K562 (cell line): ENCODE results near the gene CNR1. TPM values are rescaled to one million over a fixed set of nuclear protein-coding genes. Genes with fewer than 3 reads are reported as not detected.

Source experiments
- ATAC-seq: fragments of 200-7000 bp; cut with Tn5 transposase; 3 replicates; pipeline ENCODE4 v1.9.1; 2020; ENCODE audit warnings: moderate library complexity
- BruUV-seq: library from RNA; stranded (reverse); fragments of 400-500 nt; replicated peaks from 2 replicates; lab custom pipeline; 2021; lab: Mats Ljungman, UMichigan
- CTCF ChIA-PET: fragments of 300-600 bp; formaldehyde crosslinking; extraction: SDS; loops from one replicate; lab custom pipeline; 2021; ENCODE audit warnings: low intra/inter-chr PET ratio; lab: Yijun Ruan, JAX
- POLR2A ChIA-PET: fragments of 300-600, 350-650 bp; sonication (Branson Sonifier 250); formaldehyde crosslinking; extraction: SDS; loops from one replicate; lab custom pipeline; 2021; ENCODE audit warnings: antibody characterized with exemption, inconsistent platforms; lab: Yijun Ruan, JAX
- DNase-seq, 4 experiments: peaks; one replicate each; pipeline versions ENCODE4 v3.0.0 to v3.0.0-alpha.2; 2011 to 2018; ENCODE audit warnings: low spot score in 3 of 4, mixed read lengths in 3 of 4; ENCODE audit errors: extremely low read depth in 1 of 4
- FAIRE-seq: peaks from 2 replicates; lab custom pipeline; 2011; peaks lifted over from hg19 to GRCh38; lab: Jason Lieb, UNC
- H2AFZ ChIP-seq: 2 replicates; pipeline ENCODE4 v1.6.0; 2011; ENCODE audit warnings: low read depth, low read length, control low read depth, inconsistent platforms
- H3K27ac ChIP-seq: fragments of 200-600 bp; 3 replicates; pipeline ENCODE4 v1.8.0; 2011; ENCODE audit warnings: low read depth, mild to moderate bottlenecking, control low read depth, inconsistent platforms, low read length, moderate library complexity, mixed read lengths; ENCODE audit errors: extremely low read depth
- H3K27me3 ChIP-seq, 2 experiments: fragments of 300-600 bp in 1 of 2; 2 replicates in 1 of 2; 3 replicates in 1 of 2; pipeline versions ENCODE4 v1.6.0 to v1.8.0; 2011; ENCODE audit warnings: inconsistent platforms in 2 of 2, low read length in 2 of 2, mild to moderate bottlenecking in 1 of 2, mixed read lengths in 1 of 2, moderate library complexity in 1 of 2; ENCODE audit not compliant: control insufficient read depth in 2 of 2, insufficient read depth in 2 of 2
- H3K36me3 ChIP-seq: fragments of 300-600 bp; 3 replicates; pipeline ENCODE4 v1.8.0; 2011; ENCODE audit warnings: mild to moderate bottlenecking, low read length, inconsistent platforms; ENCODE audit not compliant: control insufficient read depth, insufficient read depth
- H3K4me1 ChIP-seq, 2 experiments: fragments of 200-600 bp in 1 of 2; replicated peaks in 1 of 2; 2 replicates in 1 of 2; 3 replicates in 1 of 2; pipeline versions ENCODE4 v1.5.1 to v1.8.0; 2011; ENCODE audit warnings: inconsistent platforms in 2 of 2, low read length in 2 of 2, mild to moderate bottlenecking in 1 of 2, mixed read lengths in 1 of 2, moderate library complexity in 1 of 2; ENCODE audit not compliant: control insufficient read depth in 2 of 2, insufficient read depth in 2 of 2
- H3K4me2 ChIP-seq: 2 replicates; pipeline ENCODE4 v1.6.1; 2011; ENCODE audit warnings: low read length, control low read depth, inconsistent platforms, mixed read lengths; ENCODE audit not compliant: insufficient read depth
- H3K4me3 ChIP-seq: fragments of 200-600 bp; sonication (generic), shearing (Covaris generic); 2 replicates; pipeline ENCODE4 v1.5.1; 2016; ENCODE audit warnings: control low read depth, inconsistent platforms
- H3K79me2 ChIP-seq: fragments of 200-600 bp; 3 replicates; pipeline ENCODE4 v1.8.0; 2011; ENCODE audit warnings: low read length, inconsistent platforms; ENCODE audit not compliant: control insufficient read depth, insufficient read depth
- H3K9ac ChIP-seq, 2 experiments: 2 replicates each; pipeline versions ENCODE4 v1.6.0 to v1.6.1; 2011; ENCODE audit warnings: low read depth in 2 of 2, low read length in 2 of 2, control low read depth in 1 of 2, inconsistent platforms in 1 of 2, mild to moderate bottlenecking in 1 of 2, mixed read lengths in 1 of 2; ENCODE audit not compliant: insufficient read depth in 1 of 2
- H3K9me1 ChIP-seq: one replicate; pipeline ENCODE4 v1.6.0; 2011; ENCODE audit warnings: inconsistent platforms, mild to moderate bottlenecking, low read length, moderate library complexity; ENCODE audit not compliant: control insufficient read depth, insufficient read depth
- H3K9me3 ChIP-seq: replicated peaks from 2 replicates; pipeline ENCODE4 v1.5.1; 2011; ENCODE audit warnings: low read depth, low read length, inconsistent platforms; ENCODE audit not compliant: control insufficient read depth, insufficient read depth
- H4K20me1 ChIP-seq: replicated peaks from 2 replicates; pipeline ENCODE4 v1.6.1; 2011; ENCODE audit warnings: low read length, inconsistent platforms, mixed read lengths; ENCODE audit not compliant: control insufficient read depth, insufficient read depth
- BHLHE40 ChIP-seq: IDR thresholded peaks from 2 replicates; pipeline ENCODE4 v1.6.1; 2011; ENCODE audit warnings: low read length, improper control_type of control experiment
- CBFA2T2 ChIP-seq: fragments of 450-650 bp; conservative IDR thresholded peaks from 2 replicates; pipeline ENCODE4 v1.6.1; 2017; ENCODE audit warnings: mild to moderate bottlenecking
- CBFA2T3 ChIP-seq: fragments of 450-650 bp; IDR thresholded peaks from 2 replicates; pipeline ENCODE4 v1.6.1; 2017
- FOSL1 ChIP-seq: fragments of 200-800 bp; sonication (Bioruptor generic); conservative IDR thresholded peaks from 2 replicates; pipeline ENCODE4 v1.6.1; 2016; ENCODE audit warnings: missing genetic modification characterization, missing compliant biosample characterization
- JUN ChIP-seq, 2 experiments: sonication (generic) in 1 of 2; formaldehyde crosslinking in 1 of 2; IDR thresholded peaks; 2 replicates each; pipeline versions ENCODE4 v1.6.1 to v1.8.0; 2012 to 2022; ENCODE audit warnings: borderline replicate concordance in 2 of 2, mild to moderate bottlenecking in 2 of 2, improper control_type of control experiment in 1 of 2, low read depth in 1 of 2, low read length in 1 of 2, missing genetic modification reagents in 1 of 2
- MCM2 ChIP-seq: fragments of 450-650 bp; IDR thresholded peaks from 2 replicates; pipeline ENCODE4 v1.6.1; 2017; ENCODE audit warnings: low read depth, mild to moderate bottlenecking
- MTF1 ChIP-seq: fragments of 250-450 bp; sonication (Bioruptor Pico); IDR thresholded peaks from 2 replicates; pipeline ENCODE4 v1.9.0; 2021; ENCODE audit warnings: moderate library complexity, mild to moderate bottlenecking, inconsistent platforms, borderline replicate concordance
- MYBL2 ChIP-seq, 2 experiments: fragments of 450-650 bp in 1 of 2; sonication (generic) in 1 of 2; formaldehyde crosslinking in 1 of 2; IDR thresholded peaks; 2 replicates each; pipeline versions ENCODE4 v1.6.1 to v1.8.1; 2017 to 2022; ENCODE audit warnings: borderline replicate concordance in 1 of 2, inconsistent platforms in 1 of 2, low read depth in 1 of 2, mild to moderate bottlenecking in 1 of 2, missing genetic modification reagents in 1 of 2, moderate library complexity in 1 of 2
- NBN ChIP-seq: fragments of 450-650 bp; IDR thresholded peaks from 2 replicates; pipeline ENCODE4 v1.6.1; 2016; ENCODE audit warnings: low read depth, mild to moderate bottlenecking
- NFE2 ChIP-seq: IDR thresholded peaks from 2 replicates; pipeline ENCODE4 v1.6.1; 2014; ENCODE audit warnings: antibody characterized with exemption, low read depth
- NFE2L1 ChIP-seq: fragments of 450-650 bp; IDR thresholded peaks from 2 replicates; pipeline ENCODE4 v1.6.1; 2016; ENCODE audit warnings: missing genetic modification characterization, low read depth, mild to moderate bottlenecking, missing compliant biosample characterization, moderate library complexity, borderline replicate concordance
- RAD51 ChIP-seq: fragments of 450-650 bp; IDR thresholded peaks from 2 replicates; pipeline ENCODE4 v1.7.1; 2016; ENCODE audit warnings: low read depth, mild to moderate bottlenecking, borderline replicate concordance
- SETDB1 ChIP-seq: IDR thresholded peaks from one replicate; pipeline ENCODE4 v1.6.1; 2012; ENCODE audit warnings: low read length, control low read depth, inconsistent platforms
- SMAD4 ChIP-seq: fragments of 250-450 bp; sonication (Bioruptor Pico); conservative IDR thresholded peaks from 2 replicates; pipeline ENCODE4 v1.8.0; 2021; ENCODE audit warnings: inconsistent platforms, mild to moderate bottlenecking, moderate library complexity
- SRSF1 ChIP-seq: fragments of 200-400 bp; formaldehyde crosslinking; IDR thresholded peaks from 2 replicates; pipeline ENCODE4 v1.6.1; 2017; ENCODE audit warnings: mild to moderate bottlenecking, low read depth, low read length, moderate library complexity
- TRIM24 ChIP-seq, 2 experiments: fragments of 450-650 bp; IDR thresholded peaks; 2 replicates each; pipeline ENCODE4 v1.6.1; 2016
- ZNF232 ChIP-seq: sonication (generic); formaldehyde crosslinking; IDR thresholded peaks from 2 replicates; pipeline ENCODE4 v1.8.0; 2022; ENCODE audit warnings: mild to moderate bottlenecking, missing genetic modification reagents
- ZNF561 ChIP-seq: fragments of 450-650 bp; formaldehyde crosslinking; conservative IDR thresholded peaks from 2 replicates; pipeline ENCODE4 v1.4.0; 2020; ENCODE audit warnings: mild to moderate bottlenecking, moderate library complexity
- WGBS: fragments of 100-300 bp; shearing (Covaris generic); methylation state at CpG from one replicate; pipeline ENCODE4 v1.1.6; 2016; ENCODE audit warnings: low coverage, mixed read lengths; ENCODE audit not compliant: insufficient coverage; ENCODE audit errors: missing lambda C conversion rate; 5-methylcytosine and 5-hydroxymethylcytosine counted together
- in situ Hi-C: fragments of 300-500 bp; cut with MboI; formaldehyde crosslinking; loops from 4 replicates; pipeline ENCODE4 v1.15.0; 2018; ENCODE audit warnings: inconsistent platforms, mixed read lengths
- intact Hi-C: fragments of 100-400 bp; cut with micrococcal nuclease; formaldehyde crosslinking; loops from 2 replicates; pipeline ENCODE4 v1.14.2; 2022
- polyA plus RNA-seq, 8 experiments: library from polyadenylated mRNA; depleted of rRNA in 4 of 8; stranded (reverse) in 5 of 8; unstranded in 3 of 8; fragments of >200 nt; fragmentation: Nextera tagmentation in 2 of 8; fragmentation: Illumina TruSeq in 1 of 8; extraction: Ambion mirVana in 2 of 8; extraction: Trizol in 1 of 8; gene quantifications; 2 replicates each; pipeline versions ENCODE4 v1.2.1 to v1.2.3, GENCODE V29; 2011 to 2014; ENCODE audit warnings: inconsistent platforms in 1 of 8, missing spikeins in 1 of 8
- total RNA-seq, 7 experiments: library from RNA; depleted of rRNA in 6 of 7; stranded (reverse); fragments of >200 nt in 6 of 7; fragmentation: Illumina TruSeq in 2 of 7; extraction: Trizol in 2 of 7; gene quantifications; 2 replicates each; pipeline versions ENCODE4 v1.2.1 to v1.2.3, GENCODE V29; 2011 to 2021; ENCODE audit warnings: low replicate concordance in 1 of 7
- TF ChIP-seq, protein P1 (sequence below), 2 experiments: fragments of 450-650 bp in 1 of 2; sonication (generic) in 1 of 2; formaldehyde crosslinking in 1 of 2; IDR thresholded peaks in 1 of 2; conservative IDR thresholded peaks in 1 of 2; 2 replicates each; pipeline versions ENCODE4 v1.6.1 to v1.8.1; 2016 to 2023; ENCODE audit warnings: mild to moderate bottlenecking in 2 of 2, moderate library complexity in 2 of 2, inconsistent platforms in 1 of 2, missing genetic modification reagents in 1 of 2
- TF ChIP-seq, protein P2 (sequence below): fragments of 450-650 bp; formaldehyde crosslinking; IDR thresholded peaks from 2 replicates; pipeline ENCODE4 v1.4.0; 2022; ENCODE audit warnings: missing genetic modification characterization

CNR1 gene
- total and polyA plus RNA-seq, 9 of the 15 experiments (the other 6 are each of a cell fraction or from before 2014, with no cell fraction given) = 0.50 to 1.9 (median 1.2) TPM; not detected in 1

DNA sequence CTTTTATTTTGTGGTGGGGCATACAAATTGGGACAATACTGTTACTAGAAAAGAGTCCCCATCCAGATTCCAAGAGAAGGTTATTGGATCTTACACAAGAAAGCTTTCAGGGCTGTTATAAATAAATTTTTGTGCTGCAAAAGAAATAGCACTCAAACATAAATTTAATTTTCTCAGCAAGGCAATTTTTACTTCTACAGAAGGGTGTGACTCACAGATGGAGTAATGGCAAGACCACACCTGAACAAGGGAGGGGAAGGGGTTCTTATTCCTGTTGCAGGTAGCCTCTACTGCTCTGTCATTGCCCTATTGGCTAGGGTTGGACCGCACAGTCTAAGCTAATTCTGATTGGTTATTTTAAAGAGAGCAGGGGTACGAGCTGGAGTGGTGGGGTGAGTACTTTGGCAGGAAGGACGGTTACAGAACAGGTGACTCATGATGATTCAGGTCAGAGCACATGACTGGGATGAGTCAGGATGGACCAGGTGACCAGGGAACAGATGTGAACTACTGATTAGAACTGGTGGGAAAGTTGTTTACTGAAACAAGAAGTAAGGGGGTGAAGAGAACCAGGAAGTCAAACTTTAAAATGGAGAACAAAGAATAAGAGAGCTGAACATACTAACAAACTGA lies 41.1 kb downstream of the CNR1 start:
- ChIA-PET POLR2A (interaction anchor here (0.6 kb wide), 1 partner anchor 671 kb away, joined by 3 read pairs; no protein-coding TSS in a partner anchor), CTCF (no interaction called here)
- Histone ChIP-seq H3K9me1 (no peaks in the 10 kb centered on the region), H3K27me3 (no peaks in the 10 kb centered on the region), H4K20me1 (no peaks in the 10 kb centered on the region), H3K9ac (no peak overlapping the region), H3K4me1 (no peaks in the 10 kb centered on the region), H3K9me3 (no peaks in the 10 kb centered on the region; the same call in 1 of the 2 replicates), H3K27ac (no peak overlapping the region), H2AFZ (no peak overlapping the region), H3K4me2 (no peak overlapping the region), H3K36me3 (no peaks in the 10 kb centered on the region), H3K4me3 (no peak overlapping the region), H3K79me2 (no peaks in the 10 kb centered on the region)
- WGBS = 3% methylated on average over 3 of the region's 3 CpGs
- ATAC-seq = no peak
- intact Hi-C loops (no loop called here), in situ Hi-C loops (no loop called here)
- BruUV-seq = no TSS peak
- no peak for FAIRE-seq
- peak in 1 of 4 experiments; percentile 6 for DNase-seq
- TF ChIP-seq SETDB1 (no peak), CBFA2T2 (no peak), BHLHE40 (no peak), NBN (no peak), MTF1 (no peak), ZNF561 (CRISPR knock-in tag) (peak; percentile 67; the same call in 1 of the 2 replicates), SMAD4 (CRISPR knock-in tag) (no peak), RAD51 (peak; percentile 49; the same call in 1 of the 2 replicates), JUN (IDR thresholded peaks at IDR 0.05; ENCODE audit: borderline replicate concordance, low read depth, low read length) (peak; percentile 64; the same call in 1 of the 2 replicates), JUN (CRISPR knock-in tag; IDR thresholded peaks at IDR 0.05; ENCODE audit: borderline replicate concordance) (no peak), TRIM24 (IDR thresholded peaks at IDR 0.05) (peak; percentile 58 to 81; a peak in 3 of 4 replicates), CBFA2T3 (peak; percentile 22; the same call in 1 of the 2 replicates), NFE2 (0 out of 2 replicates have a peak, but pooled peaks have one; percentile 5), SRSF1 (no peak), FOSL1 (peak; percentile 97), MCM2 (no peak), NFE2L1 (tag) (no peak), MYBL2 (IDR thresholded peaks at IDR 0.05; ENCODE audit: low read depth) (peak; percentile 32; the same call in 1 of the 2 replicates), MYBL2 (CRISPR knock-in tag; IDR thresholded peaks at IDR 0.05; ENCODE audit: borderline replicate concordance) (no peak), ZNF232 (no peak)
- TF ChIP-seq, protein P1, sequence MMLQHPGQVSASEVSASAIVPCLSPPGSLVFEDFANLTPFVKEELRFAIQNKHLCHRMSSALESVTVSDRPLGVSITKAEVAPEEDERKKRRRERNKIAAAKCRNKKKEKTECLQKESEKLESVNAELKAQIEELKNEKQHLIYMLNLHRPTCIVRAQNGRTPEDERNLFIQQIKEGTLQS (IDR thresholded peaks at IDR 0.05) = peak; percentile 75
- TF ChIP-seq, protein P1 (CRISPR knock-in tag; conservative IDR thresholded peaks at IDR 0.05) = no peak; the same call in 1 of the 2 replicates
- TF ChIP-seq, protein P2, sequence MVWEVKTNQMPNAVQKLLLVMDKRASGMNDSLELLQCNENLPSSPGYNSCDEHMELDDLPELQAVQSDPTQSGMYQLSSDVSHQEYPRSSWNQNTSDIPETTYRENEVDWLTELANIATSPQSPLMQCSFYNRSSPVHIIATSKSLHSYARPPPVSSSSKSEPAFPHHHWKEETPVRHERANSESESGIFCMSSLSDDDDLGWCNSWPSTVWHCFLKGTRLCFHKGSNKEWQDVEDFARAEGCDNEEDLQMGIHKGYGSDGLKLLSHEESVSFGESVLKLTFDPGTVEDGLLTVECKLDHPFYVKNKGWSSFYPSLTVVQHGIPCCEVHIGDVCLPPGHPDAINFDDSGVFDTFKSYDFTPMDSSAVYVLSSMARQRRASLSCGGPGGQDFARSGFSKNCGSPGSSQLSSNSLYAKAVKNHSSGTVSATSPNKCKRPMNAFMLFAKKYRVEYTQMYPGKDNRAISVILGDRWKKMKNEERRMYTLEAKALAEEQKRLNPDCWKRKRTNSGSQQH (CRISPR knock-in tag) = no peak
